Thyroid gland (tissue), 4 donors: ENCODE measurements around the gene ELF5. TPM values are rescaled to one million over a fixed set of nuclear protein-coding genes. Genes with fewer than 3 reads are reported as not detected.
A peak's percentile ranks its signal among the peaks of the same experiment; 100 is the strongest.

Source experiments
- DNase-seq, 2 donors: peaks; one replicate each; pipeline ENCODE4 v3.0.0-alpha.2; 2019
- H3K27ac ChIP-seq, 3 donors: fragments of 200-600 bp; sonication (generic); 1 replicate in 2 of 3; 2 replicates in 1 of 3; pipeline ENCODE4 v1.5.1; 2016 to 2019; ENCODE audit warnings: mild to moderate bottlenecking in 1 of 3, moderate library complexity in 1 of 3
- H3K27me3 ChIP-seq: fragments of 200-600 bp; sonication (generic); one replicate; pipeline ENCODE4 v1.5.1; 2019
- H3K36me3 ChIP-seq, 2 donors: fragments of 200-600 bp; sonication (generic); one replicate each; pipeline ENCODE4 v1.5.1; 2016 to 2019
- H3K4me1 ChIP-seq, 2 donors: fragments of 200-600 bp; sonication (generic); one replicate each; pipeline ENCODE4 v1.5.1; 2017 to 2019
- H3K4me3 ChIP-seq, 3 donors: fragments of 200-600 bp; sonication (generic); replicated peaks in 1 of 3; 1 replicate in 2 of 3; 2 replicates in 1 of 3; pipeline ENCODE4 v1.5.1; 2016; ENCODE audit warnings: mild to moderate bottlenecking in 1 of 3
- H3K9me3 ChIP-seq: fragments of 200-600 bp; sonication (generic); one replicate; pipeline ENCODE4 v1.5.1; 2017
- POLR2A ChIP-seq, 2 donors: fragments of 450-650 bp; IDR thresholded peaks; one replicate each; pipeline ENCODE4 v1.6.1; 2017; ENCODE audit warnings: antibody characterized with exemption in 2 of 2, mild to moderate bottlenecking in 2 of 2, moderate library complexity in 1 of 2
- WGBS, 2 donors: methylation state at CpG; one replicate each; pipeline ENCODE4 v1.1.5; 2017; 5-methylcytosine and 5-hydroxymethylcytosine counted together
- intact Hi-C: fragments of 100-400 bp; cut with DNase I; formaldehyde crosslinking; loops from one replicate; pipeline ENCODE4 v1.15.1; 2023
- total RNA-seq, 4 donors: library from RNA; depleted of rRNA; stranded (reverse); fragments of >200 nt; gene quantifications; one replicate each; pipeline ENCODE4 v1.2.3, GENCODE V29; 2016
- TF ChIP-seq, protein P1 (sequence below), 6 experiments: fragments of 200-600 bp in 3 of 6; fragments of 450-650 bp in 3 of 6; sonication (generic) in 3 of 6; IDR thresholded peaks; one replicate each; pipeline ENCODE4 v1.5.1; 2016 to 2019; ENCODE audit warnings: antibody characterized with exemption in 6 of 6, mild to moderate bottlenecking in 2 of 6, inconsistent platforms in 1 of 6, moderate library complexity in 1 of 6

Gene ELF5
- total RNA-seq, 4 donors from 2014 or later = not detected

- DNase-seq = no peak
- Histone ChIP-seq H3K36me3 (no peaks in the 10 kb centered on the region), H3K27me3 (no peaks in the 10 kb centered on the region), H3K4me3 (no peak overlapping the region), H3K27ac (no peak overlapping the region), H3K4me1 (no peaks in the 10 kb centered on the region), H3K9me3 (no peaks in the 10 kb centered on the region)
- WGBS, 2 donors = 90 to 93% methylated on average over 12 of the region's 12 CpGs
- TF ChIP-seq, protein P1, sequence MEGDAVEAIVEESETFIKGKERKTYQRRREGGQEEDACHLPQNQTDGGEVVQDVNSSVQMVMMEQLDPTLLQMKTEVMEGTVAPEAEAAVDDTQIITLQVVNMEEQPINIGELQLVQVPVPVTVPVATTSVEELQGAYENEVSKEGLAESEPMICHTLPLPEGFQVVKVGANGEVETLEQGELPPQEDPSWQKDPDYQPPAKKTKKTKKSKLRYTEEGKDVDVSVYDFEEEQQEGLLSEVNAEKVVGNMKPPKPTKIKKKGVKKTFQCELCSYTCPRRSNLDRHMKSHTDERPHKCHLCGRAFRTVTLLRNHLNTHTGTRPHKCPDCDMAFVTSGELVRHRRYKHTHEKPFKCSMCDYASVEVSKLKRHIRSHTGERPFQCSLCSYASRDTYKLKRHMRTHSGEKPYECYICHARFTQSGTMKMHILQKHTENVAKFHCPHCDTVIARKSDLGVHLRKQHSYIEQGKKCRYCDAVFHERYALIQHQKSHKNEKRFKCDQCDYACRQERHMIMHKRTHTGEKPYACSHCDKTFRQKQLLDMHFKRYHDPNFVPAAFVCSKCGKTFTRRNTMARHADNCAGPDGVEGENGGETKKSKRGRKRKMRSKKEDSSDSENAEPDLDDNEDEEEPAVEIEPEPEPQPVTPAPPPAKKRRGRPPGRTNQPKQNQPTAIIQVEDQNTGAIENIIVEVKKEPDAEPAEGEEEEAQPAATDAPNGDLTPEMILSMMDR (IDR thresholded peaks at IDR 0.05) = no peak
- no peak for TF ChIP-seq POLR2A (IDR thresholded peaks at IDR 0.05)
- intact Hi-C loops = no loop called here
Observed at GRCh38 chr11:34488855-34489557, 24.6 kb downstream of the ELF5 start.

- 86 to 87% methylated on average over 7 of the region's 7 CpGs for WGBS, 2 donors
- intact Hi-C loops = no loop called here
- Histone ChIP-seq H3K27me3 (no peaks in the 10 kb centered on the region), H3K4me1 (no peaks in the 10 kb centered on the region), H3K4me3 (no peak overlapping the region), H3K27ac (no peak overlapping the region), H3K9me3 (no peaks in the 10 kb centered on the region), H3K36me3 (no peaks in the 10 kb centered on the region)
- no peak for DNase-seq
- TF ChIP-seq POLR2A (IDR thresholded peaks at IDR 0.05) = no peak
- TF ChIP-seq, protein P1 (IDR thresholded peaks at IDR 0.05) = no peak
Observed at GRCh38 chr11:34487430-34487829, 26.2 kb downstream of the ELF5 start.

DNA sequence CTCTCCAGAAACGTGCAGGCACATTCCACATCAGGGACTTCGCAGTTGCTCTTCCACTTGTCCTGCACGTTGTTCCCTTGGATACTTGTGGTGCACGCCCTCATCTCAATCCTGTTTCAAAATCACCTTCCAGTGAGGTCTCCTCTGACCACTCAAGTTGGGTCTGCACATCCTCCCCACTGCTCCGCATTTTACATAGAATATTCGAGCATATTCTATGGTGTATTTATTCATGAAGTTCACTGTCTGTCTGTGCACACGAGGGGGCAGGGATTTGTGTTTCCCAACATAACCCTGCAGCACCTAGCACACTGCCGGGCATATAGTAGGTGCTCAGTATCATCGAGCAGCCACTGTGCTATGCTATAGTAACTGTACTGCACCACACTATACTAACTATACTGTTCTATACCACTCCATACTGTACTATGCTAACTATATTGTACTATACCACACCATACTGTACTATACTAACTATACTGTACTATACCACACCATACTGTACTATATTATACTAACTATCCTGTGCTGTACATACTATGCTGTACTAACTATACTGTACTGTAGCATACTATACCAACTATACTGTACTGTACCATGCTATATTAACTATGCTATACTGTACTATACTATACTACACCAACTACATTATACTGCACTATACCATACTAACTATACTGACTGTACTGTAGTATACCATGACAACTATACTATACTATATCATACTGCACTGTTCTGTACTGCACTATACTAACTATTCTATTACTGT lies 30.3 kb downstream of the ELF5 start:
- Histone ChIP-seq H3K4me1 (peaks cover 0 to 11% of the 10 kb centered on the region in 2 donors), H3K27ac (no peak overlapping the region), H3K9me3 (no peaks in the 10 kb centered on the region), H3K27me3 (no peaks in the 10 kb centered on the region), H3K4me3 (no peak overlapping the region), H3K36me3 (no peaks in the 10 kb centered on the region)
- TF ChIP-seq, protein P1 (IDR thresholded peaks at IDR 0.05) = no peak
- no peak for TF ChIP-seq POLR2A (IDR thresholded peaks at IDR 0.05)
- DNase-seq = no peak
- intact Hi-C loops = no loop called here
- WGBS, 2 donors = 87 to 89% methylated on average over 9 of the region's 9 CpGs

- no peak for DNase-seq
- TF ChIP-seq, protein P1 (IDR thresholded peaks at IDR 0.05) = no peak
- TF ChIP-seq POLR2A (IDR thresholded peaks at IDR 0.05) = no peak
- intact Hi-C loops = no loop called here
Observed at GRCh38 chr11:34481307-34481706, 32.3 kb downstream of the ELF5 start.

DNA sequence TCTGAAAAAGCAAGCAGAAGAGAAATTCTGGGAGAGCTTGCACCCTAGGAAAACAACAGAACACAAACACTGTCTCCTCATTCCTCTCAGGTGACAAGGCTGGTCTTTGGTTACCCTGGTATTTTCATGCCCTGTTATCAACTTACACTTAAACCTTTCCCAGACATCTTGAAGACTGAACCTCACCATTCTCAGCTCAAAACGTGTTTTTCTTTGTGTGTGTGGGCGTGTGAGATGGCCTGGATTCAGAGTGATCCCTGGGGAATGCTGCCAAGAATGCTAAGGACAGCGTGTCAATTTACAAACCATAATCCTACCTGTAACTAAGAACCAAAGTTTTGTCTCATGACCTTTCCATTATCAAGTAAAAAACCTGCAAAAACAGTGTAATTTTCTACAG lies 33.3 kb downstream of the ELF5 start:
- Histone ChIP-seq H3K4me1 (peaks cover 0 to 11% of the 10 kb centered on the region in 2 donors), H3K27me3 (no peaks in the 10 kb centered on the region), H3K36me3 (no peaks in the 10 kb centered on the region), H3K9me3 (no peaks in the 10 kb centered on the region), H3K27ac (peak overlapping the region in 1 of 3 donors; percentile 58), H3K4me3 (no peak overlapping the region)
- 19 to 24% methylated on average over 3 of the region's 3 CpGs for WGBS, 2 donors
- intact Hi-C loops = no loop called here
- no peak for TF ChIP-seq POLR2A (IDR thresholded peaks at IDR 0.05)
- TF ChIP-seq, protein P1 (IDR thresholded peaks at IDR 0.05) = no peak
- peak; percentile 64 to 69 for DNase-seq

More at GRCh38 chr11:34481307-34481706, 32.3 kb downstream of the ELF5 start:
- H3K27me3 ChIP-seq = no peaks in the 10 kb centered on the region
- no peaks in the 10 kb centered on the region for H3K36me3 ChIP-seq
- peaks cover 0 to 11% of the 10 kb centered on the region in 2 donors for H3K4me1 ChIP-seq
- WGBS, 2 donors = 44 to 63% methylated on average over 3 of the region's 3 CpGs
- H3K9me3 ChIP-seq = no peaks in the 10 kb centered on the region
- H3K27ac ChIP-seq = no peak overlapping the region
- no peak overlapping the region for H3K4me3 ChIP-seq
